Measurements from ENCODE around the gene PARD3.

DNA sequence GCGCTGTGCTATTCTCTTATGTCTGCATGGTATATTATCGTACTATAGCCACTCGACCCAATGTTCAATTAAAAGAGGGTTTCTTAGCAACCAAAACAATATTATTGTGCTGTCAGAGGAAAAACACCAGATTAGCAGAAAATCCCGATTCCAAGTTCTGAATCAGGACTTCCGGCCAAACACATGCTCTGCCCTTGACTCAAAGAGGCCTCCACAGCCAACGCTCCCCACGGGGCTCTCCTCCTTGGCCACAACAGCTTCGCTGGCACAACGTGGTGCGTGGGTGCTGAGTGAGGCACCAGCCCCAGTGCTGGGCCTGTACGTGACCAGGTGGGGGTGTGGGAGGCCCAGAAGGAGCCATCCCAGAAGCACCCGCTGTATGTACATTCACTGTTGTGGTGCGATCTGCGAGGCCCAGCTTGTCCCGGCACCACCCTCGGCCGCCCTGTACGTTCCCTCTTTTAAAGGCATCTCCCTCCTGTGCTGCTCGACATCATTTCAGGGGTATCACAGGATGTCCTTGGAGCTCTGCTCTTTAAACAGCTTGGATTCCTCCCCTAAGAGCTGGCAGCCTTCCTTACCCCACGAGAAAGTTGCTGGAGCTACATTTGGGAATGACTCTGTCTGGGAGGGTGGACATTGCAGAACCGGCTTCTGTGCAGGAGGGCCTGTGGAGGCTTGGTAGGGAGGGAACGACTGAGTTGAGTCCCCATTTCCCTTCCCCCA, 736.2 kb downstream of the PARD3 start:
- TF ChIP-seq, protein P1, sequence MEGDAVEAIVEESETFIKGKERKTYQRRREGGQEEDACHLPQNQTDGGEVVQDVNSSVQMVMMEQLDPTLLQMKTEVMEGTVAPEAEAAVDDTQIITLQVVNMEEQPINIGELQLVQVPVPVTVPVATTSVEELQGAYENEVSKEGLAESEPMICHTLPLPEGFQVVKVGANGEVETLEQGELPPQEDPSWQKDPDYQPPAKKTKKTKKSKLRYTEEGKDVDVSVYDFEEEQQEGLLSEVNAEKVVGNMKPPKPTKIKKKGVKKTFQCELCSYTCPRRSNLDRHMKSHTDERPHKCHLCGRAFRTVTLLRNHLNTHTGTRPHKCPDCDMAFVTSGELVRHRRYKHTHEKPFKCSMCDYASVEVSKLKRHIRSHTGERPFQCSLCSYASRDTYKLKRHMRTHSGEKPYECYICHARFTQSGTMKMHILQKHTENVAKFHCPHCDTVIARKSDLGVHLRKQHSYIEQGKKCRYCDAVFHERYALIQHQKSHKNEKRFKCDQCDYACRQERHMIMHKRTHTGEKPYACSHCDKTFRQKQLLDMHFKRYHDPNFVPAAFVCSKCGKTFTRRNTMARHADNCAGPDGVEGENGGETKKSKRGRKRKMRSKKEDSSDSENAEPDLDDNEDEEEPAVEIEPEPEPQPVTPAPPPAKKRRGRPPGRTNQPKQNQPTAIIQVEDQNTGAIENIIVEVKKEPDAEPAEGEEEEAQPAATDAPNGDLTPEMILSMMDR (IDR thresholded peaks at IDR 0.05): no peak
- TF ChIP-seq EZH2 (IDR thresholded peaks at IDR 0.05): no peak

All from neural progenitor cell (in vitro differentiated cells).